Ascending aorta (tissue), 2 donors: ENCODE data around the gene TOX4. TPM values are rescaled to one million over a fixed set of nuclear protein-coding genes. Genes with fewer than 3 reads are reported as not detected.

ENCODE experiments used
- DNase-seq, 2 donors: peaks; one replicate each; pipeline ENCODE4 v3.0.0-alpha.2; 2019; ENCODE audit warnings: low spot score in 2 of 2
- H3K27ac ChIP-seq, 2 donors: fragments of 200-600 bp; sonication (generic); one replicate each; pipeline ENCODE4 v1.5.1; 2016 to 2017; ENCODE audit warnings: mild to moderate bottlenecking in 1 of 2
- H3K27me3 ChIP-seq: fragments of 200-600 bp; sonication (generic); one replicate; pipeline ENCODE4 v1.5.1; 2017
- H3K36me3 ChIP-seq, 2 donors: fragments of 200-600 bp; sonication (generic); one replicate each; pipeline ENCODE4 v1.5.1; 2016
- H3K4me1 ChIP-seq, 2 donors: fragments of 200-600 bp; sonication (generic); one replicate each; pipeline ENCODE4 v1.5.1; 2016 to 2017; ENCODE audit warnings: mild to moderate bottlenecking in 1 of 2
- H3K4me3 ChIP-seq, 2 donors: fragments of 200-600 bp; sonication (generic); one replicate each; pipeline ENCODE4 v1.5.1; 2016 to 2017; ENCODE audit warnings: mild to moderate bottlenecking in 1 of 2
- H3K9me3 ChIP-seq, 2 donors: fragments of 200-600 bp; sonication (generic); one replicate each; pipeline ENCODE4 v1.5.1; 2016
- intact Hi-C: fragments of 100-400 bp; cut with DNase I; formaldehyde crosslinking; loops from one replicate; pipeline ENCODE4 v1.15.1; 2023
- total RNA-seq: library from RNA; depleted of rRNA; stranded (reverse); fragments of >200 nt; gene quantifications from one replicate; pipeline ENCODE4 v1.1.0, GENCODE V29; 2016
- TF ChIP-seq, protein P1 (sequence below), 3 experiments: fragments of 200-600 bp in 2 of 3; fragments of 450-650 bp in 1 of 3; sonication (generic) in 2 of 3; IDR thresholded peaks; one replicate each; pipeline ENCODE4 v1.5.1; 2016 to 2019; ENCODE audit warnings: antibody characterized with exemption in 3 of 3, mild to moderate bottlenecking in 1 of 3, moderate library complexity in 1 of 3

The TOX4 gene
- total RNA-seq, result 76.7 TPM

GRCh38 chr14:21476925-21477681, at the start of gene TOX4, which contains the start of gene RAB2B:
TOX4 (plus strand) TSS chr14:21477195; CDS start chr14:21477279, 84 bp downstream.
RAB2B (minus strand) TSS chr14:21476959; CDS start chr14:21476872, 87 bp downstream.
- Histone ChIP-seq H3K9me3 (no peaks in the 10 kb centered on the region), H3K4me3 (peak within 1 kb of the TSS; percentile 80 to 86), H3K27me3 (no peaks in the 10 kb centered on the region), H3K27ac (peak within 1 kb of the TSS; percentile 85 to 90), H3K4me1 (peaks cover 4 to 16% of the 10 kb centered on the region in 2 donors), H3K36me3 (peaks cover 6 to 22% of the 10 kb centered on the region in 2 donors)
- TF ChIP-seq, protein P1, sequence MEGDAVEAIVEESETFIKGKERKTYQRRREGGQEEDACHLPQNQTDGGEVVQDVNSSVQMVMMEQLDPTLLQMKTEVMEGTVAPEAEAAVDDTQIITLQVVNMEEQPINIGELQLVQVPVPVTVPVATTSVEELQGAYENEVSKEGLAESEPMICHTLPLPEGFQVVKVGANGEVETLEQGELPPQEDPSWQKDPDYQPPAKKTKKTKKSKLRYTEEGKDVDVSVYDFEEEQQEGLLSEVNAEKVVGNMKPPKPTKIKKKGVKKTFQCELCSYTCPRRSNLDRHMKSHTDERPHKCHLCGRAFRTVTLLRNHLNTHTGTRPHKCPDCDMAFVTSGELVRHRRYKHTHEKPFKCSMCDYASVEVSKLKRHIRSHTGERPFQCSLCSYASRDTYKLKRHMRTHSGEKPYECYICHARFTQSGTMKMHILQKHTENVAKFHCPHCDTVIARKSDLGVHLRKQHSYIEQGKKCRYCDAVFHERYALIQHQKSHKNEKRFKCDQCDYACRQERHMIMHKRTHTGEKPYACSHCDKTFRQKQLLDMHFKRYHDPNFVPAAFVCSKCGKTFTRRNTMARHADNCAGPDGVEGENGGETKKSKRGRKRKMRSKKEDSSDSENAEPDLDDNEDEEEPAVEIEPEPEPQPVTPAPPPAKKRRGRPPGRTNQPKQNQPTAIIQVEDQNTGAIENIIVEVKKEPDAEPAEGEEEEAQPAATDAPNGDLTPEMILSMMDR (IDR thresholded peaks at IDR 0.05), result peak; percentile 97 to 98 (median 98)
- intact Hi-C loops, result loop anchor here (1.0 to 10.0 kb wide), 10 partner anchors 21 to 1368 kb away; partner anchors contain the start of genes CHD8, HNRNPC, METTL3 and PARP2
- DNase-seq, result peak; percentile 90 to 99

DNA sequence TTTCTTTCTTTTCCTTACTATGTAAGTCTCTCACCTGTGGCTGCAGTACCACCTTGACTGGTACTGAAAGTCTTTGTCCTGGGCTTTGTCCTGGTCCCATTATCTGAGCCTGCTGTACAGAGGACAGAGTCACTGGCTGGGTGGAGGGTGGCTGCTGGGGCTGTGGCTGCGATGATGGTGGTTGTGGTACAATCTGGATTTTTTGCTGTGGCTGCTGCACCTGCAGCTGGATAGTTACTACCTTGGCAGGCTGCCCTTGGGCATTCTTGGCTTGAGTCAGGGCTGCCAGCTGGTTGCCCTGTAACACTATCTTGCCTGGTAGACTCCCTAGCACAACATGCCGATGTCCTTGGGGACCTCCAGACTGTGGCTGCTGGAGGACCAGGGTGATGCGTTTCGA, 48.1 kb upstream of the TOX4 start:
- H3K4me3 ChIP-seq, result no peak overlapping the region
- intact Hi-C loops, result no loop called here
- H3K27ac ChIP-seq, result no peak overlapping the region
- TF ChIP-seq, protein P1 (IDR thresholded peaks at IDR 0.05), result no peak
- no peaks in the 10 kb centered on the region for H3K9me3 ChIP-seq
- H3K4me1 ChIP-seq, result no peaks in the 10 kb centered on the region
- DNase-seq, result no peak
- peaks cover 65 to 71% of the 10 kb centered on the region in 2 donors for H3K36me3 ChIP-seq
- no peaks in the 10 kb centered on the region for H3K27me3 ChIP-seq

GRCh38 chr14:21431126-21431525, 45.9 kb upstream of the TOX4 start:
- Histone ChIP-seq H3K9me3 (no peaks in the 10 kb centered on the region), H3K27ac (no peak overlapping the region), H3K27me3 (no peaks in the 10 kb centered on the region), H3K4me1 (peaks cover 0 to 7% of the 10 kb centered on the region in 2 donors), H3K36me3 (peaks cover 46 to 53% of the 10 kb centered on the region in 2 donors), H3K4me3 (no peak overlapping the region)
- no peak for DNase-seq
- intact Hi-C loops, result loop anchor here (5.0 kb wide), 1 partner anchor 36 kb away; no protein-coding TSS in a partner anchor
- TF ChIP-seq, protein P1 (IDR thresholded peaks at IDR 0.05), result no peak

DNA sequence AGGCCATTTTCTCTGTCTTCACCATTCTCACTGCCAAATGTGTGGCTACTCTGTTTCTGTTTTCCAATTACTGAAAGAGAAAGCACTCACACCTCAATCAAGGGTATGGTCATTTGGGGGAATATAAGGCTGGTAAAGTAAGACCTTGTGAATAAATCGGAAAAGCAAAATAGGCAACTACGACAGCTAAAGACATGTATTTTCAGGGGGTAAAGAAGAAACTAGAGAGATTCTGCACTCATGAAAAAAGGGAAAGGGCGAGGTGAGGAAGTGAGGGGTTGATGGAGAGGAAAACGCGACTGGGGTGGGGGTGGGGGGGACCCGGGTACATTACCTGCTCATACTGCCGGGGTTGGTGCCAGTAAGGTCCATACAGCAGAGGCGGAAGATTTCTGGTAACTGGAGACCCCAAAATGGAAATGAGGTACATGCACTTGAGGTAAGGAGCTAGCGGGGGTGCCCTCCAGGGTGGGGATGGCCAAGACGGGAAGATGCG, 40.4 kb upstream of the TOX4 start:
- no peak for DNase-seq
- Histone ChIP-seq H3K27me3 (no peaks in the 10 kb centered on the region), H3K4me1 (peaks cover 8 to 15% of the 10 kb centered on the region in 2 donors), H3K27ac (peak overlapping the region; percentile 86 to 89), H3K4me3 (peak overlapping the region; percentile 73 to 89), H3K9me3 (no peaks in the 10 kb centered on the region), H3K36me3 (no peaks in the 10 kb centered on the region)
- TF ChIP-seq, protein P1 (IDR thresholded peaks at IDR 0.05), result no peak
- intact Hi-C loops, result loop anchor here (1.0 to 5.0 kb wide), 5 partner anchors 20 to 121 kb away; partner anchors contain the start of genes CHD8, METTL3, RAB2B and SUPT16H

- intact Hi-C loops, result loop anchor here (1.0 to 5.0 kb wide), 5 partner anchors 19 to 120 kb away; partner anchors contain the start of genes CHD8, METTL3, RAB2B and SUPT16H
- Histone ChIP-seq H3K4me3 (peak overlapping the region; percentile 73 to 89), H3K4me1 (peaks cover 8 to 15% of the 10 kb centered on the region in 2 donors), H3K27ac (peak overlapping the region; percentile 86 to 89), H3K36me3 (no peaks in the 10 kb centered on the region), H3K9me3 (no peaks in the 10 kb centered on the region), H3K27me3 (no peaks in the 10 kb centered on the region)
- TF ChIP-seq, protein P1 (IDR thresholded peaks at IDR 0.05), result no peak
- DNase-seq, result peak; percentile 95 to 99
Measured at GRCh38 chr14:21437063-21437901, 39.7 kb upstream of the TOX4 start.
